ENCODE results near the gene CARNS1. TPM values are rescaled to one million over a fixed set of nuclear protein-coding genes. Genes with fewer than 3 reads are reported as not detected.

CARNS1 gene
- polyA plus RNA-seq, 1 experiment: 0.12 TPM

GRCh38 chr11:67431346-67432249 lies 16.1 kb downstream of the CARNS1 start:
- POLR2A ChIA-PET: no interaction called here
- TF ChIP-seq CTCF (IDR thresholded peaks at IDR 0.05; ENCODE audit: insufficient read depth, low read depth, low read length): no peak
- no peak for DNase-seq (ENCODE audit: low read depth)
- CTCF ChIA-PET: no interaction called here
- H3K36me3 ChIP-seq (ENCODE audit: control insufficient read depth, insufficient read depth, low read length): peaks cover 32% of the 10 kb centered on the region
- H3K4me3 ChIP-seq (ENCODE audit: low read depth, low read length): no peak overlapping the region
- no peaks in the 10 kb centered on the region for H3K27me3 ChIP-seq (ENCODE audit: control insufficient read depth, insufficient read depth, low read length)

- POLR2A ChIA-PET: no interaction called here
- CTCF ChIA-PET: no interaction called here
- no peak for DNase-seq (ENCODE audit: low read depth)
- H3K4me3 ChIP-seq (ENCODE audit: low read depth, low read length): no peak overlapping the region
- no peaks in the 10 kb centered on the region for H3K27me3 ChIP-seq (ENCODE audit: control insufficient read depth, insufficient read depth, low read length)
- H3K36me3 ChIP-seq (ENCODE audit: control insufficient read depth, insufficient read depth, low read length): peaks cover 33% of the 10 kb centered on the region
- TF ChIP-seq CTCF (IDR thresholded peaks at IDR 0.05; ENCODE audit: insufficient read depth, low read depth, low read length): no peak
Measured at GRCh38 chr11:67432655-67433349, 17.3 kb downstream of the CARNS1 start.

GRCh38 chr11:67433536-67434394 lies 18.3 kb downstream of the CARNS1 start:
- H3K36me3 ChIP-seq (ENCODE audit: control insufficient read depth, insufficient read depth, low read length): peaks cover 35% of the 10 kb centered on the region
- H3K27me3 ChIP-seq (ENCODE audit: control insufficient read depth, insufficient read depth, low read length): no peaks in the 10 kb centered on the region
- ChIA-PET CTCF (no interaction called here), POLR2A (no interaction called here)
- no peak for DNase-seq (ENCODE audit: low read depth)
- no peak overlapping the region for H3K4me3 ChIP-seq (ENCODE audit: low read depth, low read length)
- TF ChIP-seq CTCF (IDR thresholded peaks at IDR 0.05; ENCODE audit: insufficient read depth, low read depth, low read length): no peak

- no peak for DNase-seq (ENCODE audit: low read depth)
- H3K36me3 ChIP-seq (ENCODE audit: control insufficient read depth, insufficient read depth, low read length): peaks cover 37% of the 10 kb centered on the region
- H3K27me3 ChIP-seq (ENCODE audit: control insufficient read depth, insufficient read depth, low read length): no peaks in the 10 kb centered on the region
- no peak overlapping the region for H3K4me3 ChIP-seq (ENCODE audit: low read depth, low read length)
- no peak for TF ChIP-seq CTCF (IDR thresholded peaks at IDR 0.05; ENCODE audit: insufficient read depth, low read depth, low read length)
- CTCF ChIA-PET: no interaction called here
- POLR2A ChIA-PET: no interaction called here
Measured at GRCh38 chr11:67434395-67434881, 19.0 kb downstream of the CARNS1 start.
